Measurements from ENCODE around the gene CARTPT. TPM values are rescaled to one million over a fixed set of nuclear protein-coding genes. Genes with fewer than 3 reads are reported as not detected.

Gene CARTPT
- total and polyA plus RNA-seq, 2 of the 8 experiments (the other 6 are each of a cell fraction or from before 2014, with no cell fraction given): not detected

- no peak overlapping the region for H2BK20ac ChIP-seq (ENCODE audit: low read length)
- H2BK5ac ChIP-seq (ENCODE audit: low read depth, low read length): no peak overlapping the region
- H3K4me2 ChIP-seq (ENCODE audit: insufficient read depth in 1 of 2, low read depth in 2 of 2, low read length in 2 of 2): no peak overlapping the region
- no peak overlapping the region for H3K23ac ChIP-seq (ENCODE audit: insufficient read length)
- FAIRE-seq (no peak), DNase-seq (ENCODE audit: low read depth in 1 of 2, low spot score in 2 of 2) (no peak)
- no peak overlapping the region for H2AK5ac ChIP-seq (ENCODE audit: low read depth, low read length)
- H2BK15ac ChIP-seq (ENCODE audit: low read length): no peak overlapping the region
- H3K9me3 ChIP-seq (ENCODE audit: insufficient read depth in 2 of 2, low read depth in 1 of 2, low read length in 1 of 2): no peaks in the 10 kb centered on the region
- H2BK120ac ChIP-seq (replicated peaks; ENCODE audit: low read depth, low read length): no peak overlapping the region
- H2BK12ac ChIP-seq (ENCODE audit: low read depth, low read length): no peak overlapping the region
- no peak overlapping the region for H3K4me3 ChIP-seq (ENCODE audit: extremely low read depth in 1 of 4, insufficient read depth in 2 of 4, low read depth in 3 of 4, low read length in 4 of 4)
- H3K4ac ChIP-seq (replicated peaks; ENCODE audit: insufficient read length, low read depth, low read length): no peak overlapping the region
- no peak overlapping the region for H3K56ac ChIP-seq (replicated peaks; ENCODE audit: insufficient read length, low read depth, low read length)
- no peaks in the 10 kb centered on the region for H3K79me2 ChIP-seq (ENCODE audit: control insufficient read depth in 1 of 2, insufficient read depth in 2 of 2, low read length in 2 of 2)
- POLR2A ChIA-PET (ENCODE audit: partially characterized antibody): no interaction called here
- no peak overlapping the region for H4K5ac ChIP-seq (ENCODE audit: insufficient read length, low read depth, low read length)
- no peaks in the 10 kb centered on the region for H4K20me1 ChIP-seq (replicated peaks in 1 of 2; ENCODE audit: control insufficient read depth in 1 of 2, insufficient read depth in 2 of 2, low read length in 2 of 2)
- CTCF ChIA-PET (ENCODE audit: partially characterized antibody): interaction anchor here (1.2 to 1.3 kb wide), 2 partner anchors 32 to 518 kb away, joined by 3 to 5 read pairs; partner anchors contain the start of gene CARTPT
- 85% methylated on average over 4 of the region's 4 CpGs; no CpG with 5 or more reads in 1 of the 2 experiments for WGBS, 2 experiments (ENCODE audit: extremely low coverage in 1 of 2, insufficient coverage in 1 of 2, insufficient read length in 1 of 2, insufficient replicate concordance in 2 of 2, low coverage in 1 of 2, low lambda C conversion rate in 2 of 2, missing lambda C conversion rate in 1 of 2)
- no peak overlapping the region; the same call in 1 of the 2 replicates for H2AFZ ChIP-seq (ENCODE audit: low read length)
- no peaks in the 10 kb centered on the region for H3K4me1 ChIP-seq (replicated peaks in 1 of 4; ENCODE audit: control insufficient read depth in 3 of 4, insufficient read depth in 4 of 4, low read length in 3 of 4)
- no peak overlapping the region for H4K91ac ChIP-seq (replicated peaks; ENCODE audit: insufficient read length, low read length)
- no peak overlapping the region for H3K9ac ChIP-seq (replicated peaks in 1 of 4; ENCODE audit: extremely low read depth in 1 of 4, low read depth in 3 of 4, low read length in 3 of 4)
- H3K18ac ChIP-seq (ENCODE audit: extremely low read depth, low read length): no peak overlapping the region; the same call in 1 of the 2 replicates
- no peaks in the 10 kb centered on the region for H3K36me3 ChIP-seq (ENCODE audit: control insufficient read depth in 2 of 4, insufficient read depth in 4 of 4, low read length in 3 of 4)
- H3K27me3 ChIP-seq (replicated peaks in 1 of 4; ENCODE audit: control insufficient read depth in 3 of 4, extremely low read depth in 1 of 4, insufficient read depth in 3 of 4, low read length in 3 of 4): no peaks in the 10 kb centered on the region
- H3K79me1 ChIP-seq (ENCODE audit: low read depth, low read length): no peaks in the 10 kb centered on the region
- no peak overlapping the region for H3K27ac ChIP-seq (ENCODE audit: low read depth, low read length)
- H4K8ac ChIP-seq (ENCODE audit: extremely low read depth, insufficient read depth, low read length): no peak overlapping the region
- H3K14ac ChIP-seq (ENCODE audit: insufficient read length): no peak overlapping the region
- no peaks in the 10 kb centered on the region for H3K23me2 ChIP-seq (ENCODE audit: low read depth, low read length)
- TF ChIP-seq SIN3A (conservative IDR thresholded peaks at IDR 0.05 in 1 of 2, IDR thresholded peaks at IDR 0.05 in 1 of 2; ENCODE audit: low read depth in 1 of 2, low read length in 2 of 2): no peak
Observed at GRCh38 chr5:71751422-71751821, 32.3 kb downstream of the CARTPT start.

Data from H1 (cell line).